GM12801 (cell line): ENCODE data around the gene RNF224.

Experiments
- TF ChIP-seq, protein P1 (sequence below): IDR thresholded peaks from one replicate; pipeline ENCODE4 v1.5.1; 2011; ENCODE audit warnings: control low read depth; ENCODE audit not compliant: insufficient read length; ENCODE audit errors: extremely low read depth

RNF224 gene

DNA sequence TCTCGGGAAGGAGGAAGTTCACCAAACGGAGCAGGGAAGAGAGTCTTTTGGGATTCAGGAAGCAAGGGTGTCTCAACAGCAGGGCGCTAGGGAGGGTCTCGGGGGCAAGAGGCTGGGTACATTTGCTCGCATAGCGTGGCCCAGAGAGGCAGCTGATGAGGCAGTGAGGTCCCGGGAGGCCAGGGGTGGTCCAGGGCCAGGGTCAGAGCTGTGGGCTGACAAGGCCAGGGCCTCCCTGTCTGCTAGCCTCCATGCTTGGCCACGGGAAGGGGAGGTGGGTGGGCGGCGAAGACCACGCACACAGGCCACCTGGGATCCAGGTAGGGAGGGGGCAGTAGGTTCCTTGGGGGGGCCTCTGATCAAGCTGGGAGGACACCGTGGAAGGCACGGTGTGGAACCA lies 15.8 kb upstream of the RNF224 start:
- TF ChIP-seq, protein P1, sequence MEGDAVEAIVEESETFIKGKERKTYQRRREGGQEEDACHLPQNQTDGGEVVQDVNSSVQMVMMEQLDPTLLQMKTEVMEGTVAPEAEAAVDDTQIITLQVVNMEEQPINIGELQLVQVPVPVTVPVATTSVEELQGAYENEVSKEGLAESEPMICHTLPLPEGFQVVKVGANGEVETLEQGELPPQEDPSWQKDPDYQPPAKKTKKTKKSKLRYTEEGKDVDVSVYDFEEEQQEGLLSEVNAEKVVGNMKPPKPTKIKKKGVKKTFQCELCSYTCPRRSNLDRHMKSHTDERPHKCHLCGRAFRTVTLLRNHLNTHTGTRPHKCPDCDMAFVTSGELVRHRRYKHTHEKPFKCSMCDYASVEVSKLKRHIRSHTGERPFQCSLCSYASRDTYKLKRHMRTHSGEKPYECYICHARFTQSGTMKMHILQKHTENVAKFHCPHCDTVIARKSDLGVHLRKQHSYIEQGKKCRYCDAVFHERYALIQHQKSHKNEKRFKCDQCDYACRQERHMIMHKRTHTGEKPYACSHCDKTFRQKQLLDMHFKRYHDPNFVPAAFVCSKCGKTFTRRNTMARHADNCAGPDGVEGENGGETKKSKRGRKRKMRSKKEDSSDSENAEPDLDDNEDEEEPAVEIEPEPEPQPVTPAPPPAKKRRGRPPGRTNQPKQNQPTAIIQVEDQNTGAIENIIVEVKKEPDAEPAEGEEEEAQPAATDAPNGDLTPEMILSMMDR, result no peak

DNA sequence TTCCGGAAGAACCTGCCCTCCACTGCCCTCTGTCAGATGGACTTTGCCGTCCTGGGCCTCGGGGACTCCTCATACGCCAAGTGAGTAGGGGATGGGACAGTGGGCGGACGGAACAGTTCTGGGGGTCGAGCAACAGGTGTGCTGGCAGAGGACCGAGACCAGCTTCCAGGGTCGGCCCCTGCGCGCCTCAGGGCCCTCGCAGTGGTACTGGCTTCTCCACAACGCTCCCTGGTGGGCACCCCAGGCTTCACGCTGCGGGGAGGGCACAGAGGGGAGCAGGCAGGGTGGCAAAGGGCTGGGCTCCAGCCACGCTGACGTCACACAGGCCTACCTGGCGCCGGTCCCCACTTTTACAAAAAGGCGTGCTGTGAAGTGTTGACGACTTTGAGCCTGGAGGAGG lies 14.8 kb upstream of the RNF224 start:
- TF ChIP-seq, protein P1, result no peak

DNA sequence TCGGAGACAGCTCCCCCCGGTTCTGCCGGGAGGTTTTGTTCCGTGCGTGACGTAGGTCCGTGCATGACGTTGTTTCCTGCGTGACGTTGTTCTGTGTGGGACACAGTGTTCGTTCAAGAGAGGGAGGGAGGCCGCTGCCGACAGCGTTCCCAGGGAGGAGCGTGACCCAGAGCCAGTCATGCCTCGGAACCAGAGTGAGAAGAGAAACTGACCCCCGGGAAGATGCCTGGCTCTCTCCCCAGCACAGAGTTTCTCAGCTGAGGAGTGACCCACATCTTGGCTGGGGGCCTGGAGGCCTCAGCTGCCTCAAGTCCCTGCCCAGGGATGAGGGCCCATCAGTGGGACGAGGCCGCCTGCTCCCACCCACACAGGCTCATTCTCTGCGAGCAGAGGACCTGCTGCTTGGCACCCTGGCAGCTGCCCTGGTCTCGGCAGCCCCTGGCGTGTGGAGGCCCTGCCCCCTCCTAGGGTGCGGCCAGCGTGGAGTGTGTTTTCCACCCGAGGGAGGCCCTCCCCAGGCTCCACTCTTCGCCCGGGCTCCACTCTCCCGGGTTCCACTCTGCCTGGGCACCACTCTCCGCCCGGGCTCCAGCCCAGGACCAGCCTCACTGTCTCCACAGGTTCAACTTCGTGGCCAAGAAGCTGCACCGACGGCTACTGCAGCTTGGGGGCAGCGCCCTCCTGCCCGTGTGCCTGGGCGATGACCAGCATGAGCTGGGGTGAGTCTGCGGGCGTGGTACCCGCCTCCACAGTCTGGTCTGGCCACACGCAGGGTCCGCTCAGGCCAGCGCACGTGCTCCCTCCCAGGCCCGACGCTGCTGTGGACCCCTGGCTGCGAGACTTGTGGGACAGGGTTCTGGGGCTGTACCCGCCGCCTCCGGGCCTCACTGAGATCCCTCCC lies 13.9 kb upstream of the RNF224 start:
- TF ChIP-seq, protein P1, result no peak

DNA sequence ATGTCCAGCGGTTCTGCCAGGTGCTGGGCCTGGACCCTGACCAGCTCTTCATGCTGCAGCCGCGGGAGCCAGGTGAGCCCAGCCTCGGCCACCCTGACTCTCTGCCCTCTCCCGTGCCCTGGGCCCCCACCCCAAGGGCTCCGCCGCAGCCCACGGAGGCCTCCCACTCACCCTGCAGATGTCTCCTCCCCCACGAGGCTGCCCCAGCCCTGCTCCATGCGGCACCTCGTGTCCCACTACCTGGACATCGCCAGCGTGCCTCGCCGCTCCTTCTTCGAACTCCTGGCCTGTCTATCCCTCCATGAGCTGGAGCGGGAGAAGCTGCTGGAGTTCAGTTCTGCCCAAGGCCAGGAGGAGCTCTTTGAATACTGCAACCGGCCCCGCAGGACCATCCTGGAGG lies 12.7 kb upstream of the RNF224 start:
- TF ChIP-seq, protein P1, result no peak

DNA sequence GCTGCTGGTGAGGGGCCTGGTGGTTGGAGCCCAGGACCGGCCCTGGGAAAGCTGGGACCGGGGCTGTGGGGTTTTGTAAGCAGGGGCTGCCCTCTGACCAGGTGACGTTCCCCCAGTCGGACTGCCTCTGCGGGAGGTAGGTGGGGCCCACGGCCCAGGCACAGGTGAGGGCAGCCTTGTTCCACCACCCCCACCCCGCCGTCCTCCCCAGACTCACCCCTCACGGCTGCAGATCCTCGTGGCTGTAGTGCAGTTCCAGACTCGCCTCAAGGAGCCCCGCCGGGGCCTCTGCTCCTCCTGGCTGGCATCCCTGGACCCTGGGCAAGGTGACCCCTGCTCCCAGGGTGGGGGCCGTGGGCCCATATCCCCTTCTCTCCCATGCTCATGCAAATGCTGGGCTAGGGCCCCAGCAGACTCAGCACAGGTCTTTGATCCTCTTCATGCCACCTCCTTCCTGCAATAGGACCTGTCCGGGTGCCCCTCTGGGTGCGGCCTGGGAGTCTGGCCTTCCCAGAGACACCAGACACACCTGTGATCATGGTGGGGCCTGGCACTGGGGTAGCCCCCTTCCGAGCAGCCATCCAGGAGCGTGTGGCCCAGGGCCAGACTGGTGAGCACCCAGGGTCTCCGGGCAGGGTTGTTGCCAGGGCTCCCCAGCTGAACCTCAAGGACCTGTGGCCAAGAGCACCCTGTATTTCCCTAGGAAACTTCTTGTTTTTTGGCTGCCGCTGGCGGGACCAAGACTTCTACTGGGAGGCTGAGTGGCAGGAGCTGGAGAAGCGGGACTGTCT lies 11.9 kb upstream of the RNF224 start:
- TF ChIP-seq, protein P1, result no peak

DNA sequence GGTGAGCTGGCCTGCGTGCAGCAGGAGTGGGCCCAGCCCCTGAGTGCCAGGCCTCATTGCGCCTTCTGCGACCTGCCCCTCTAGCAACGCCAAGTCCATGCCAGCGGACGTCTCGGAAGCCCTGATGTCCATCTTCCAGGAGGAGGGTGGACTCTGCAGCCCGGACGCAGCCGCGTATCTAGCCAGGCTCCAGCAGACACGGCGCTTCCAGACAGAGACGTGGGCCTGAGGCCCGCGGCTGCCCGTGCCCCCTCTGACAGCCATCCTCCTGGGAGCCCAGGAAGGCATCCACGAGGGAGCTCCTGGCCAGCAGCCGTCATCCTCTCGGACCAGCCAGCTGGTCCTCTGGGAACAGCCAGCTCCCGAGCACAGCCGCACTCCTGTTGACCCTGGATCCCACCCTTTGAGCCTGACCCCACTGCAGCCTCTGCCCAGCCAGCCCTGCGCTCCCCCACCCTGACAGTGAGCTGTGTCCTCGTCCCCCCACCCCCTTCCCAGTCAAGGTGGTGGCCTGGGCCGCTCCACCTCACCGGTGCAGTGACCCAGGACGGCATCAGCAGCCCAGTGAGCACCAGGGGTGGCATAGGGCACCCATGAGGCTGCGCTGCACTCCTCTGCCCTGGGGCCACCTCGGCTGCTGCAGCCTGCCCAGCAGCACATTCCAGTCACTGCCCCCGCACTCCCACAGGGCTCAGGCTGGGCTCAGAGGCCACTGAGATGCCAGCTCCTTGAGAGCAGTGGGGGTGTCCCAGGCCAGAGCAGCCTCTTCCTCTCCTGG lies 10.9 kb upstream of the RNF224 start:
- TF ChIP-seq, protein P1, result no peak
